ENCODE data around the gene AHCY. TPM values are rescaled to one million over a fixed set of nuclear protein-coding genes. Genes with fewer than 3 reads are reported as not detected.
A peak's percentile ranks its signal among the peaks of the same experiment; 100 is the strongest.
"Not testable (repeated sequence)": the region's sequence is repeated elsewhere in the genome, so short reads cannot be mapped to it uniquely, and the experiment has no call there.

AHCY gene
- total RNA-seq, 2 experiments from 2014 or later = 160 to 163 TPM

DNA sequence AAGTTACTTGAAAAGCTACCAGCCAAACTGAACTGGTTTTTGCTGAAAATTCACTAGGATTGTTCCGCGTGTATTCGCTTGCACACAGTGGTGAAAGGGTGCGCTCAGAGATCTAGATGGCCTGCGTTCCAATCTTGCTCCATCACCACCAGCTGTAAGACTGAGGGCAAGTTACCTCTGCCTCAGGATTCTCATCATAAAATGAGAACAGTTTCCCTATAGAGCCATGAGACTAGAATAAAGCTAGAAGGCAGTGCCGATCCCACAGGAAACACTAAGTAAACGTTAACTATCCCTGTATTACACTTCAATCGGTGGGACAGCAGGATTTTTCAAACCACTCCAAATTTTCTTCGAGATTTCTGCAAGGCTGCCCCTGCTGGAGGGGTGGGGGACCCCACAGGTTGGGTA, 838 bp downstream of the AHCY start:
- peaks cover 5% of the 10 kb centered on the region for H3K36me3 Mint-ChIP-seq
- no peaks in the 10 kb centered on the region for H3K27me3 Mint-ChIP-seq
- DNase-seq = no peak
- peak overlapping the region; percentile 89 for H3K4me3 Mint-ChIP-seq
- CTCF ChIA-PET = interaction anchor here (0.9 to 3.9 kb wide), 4 partner anchors 11 to 220 kb away, joined by 3 to 50 read pairs (median 7); partner anchors contain the start of gene DYNLRB1
- POLR2A ChIA-PET = interaction anchor here (1.0 to 3.3 kb wide), 5 partner anchors 10 to 256 kb away, joined by 3 to 21 read pairs (median 8); partner anchors contain the start of genes DYNLRB1, EIF2S2, ITCH and MAP1LC3A
- peak overlapping the region; percentile 84 for H3K27ac Mint-ChIP-seq
- intact Hi-C loops (cut with micrococcal nuclease) = loop anchor here (2.0 kb wide), 2 partner anchors 192 to 406 kb away; no protein-coding TSS in a partner anchor
- peaks cover 22% of the 10 kb centered on the region for H3K4me1 Mint-ChIP-seq (ENCODE audit: low read depth)
- no peaks in the 10 kb centered on the region for H3K9me3 Mint-ChIP-seq

DNA sequence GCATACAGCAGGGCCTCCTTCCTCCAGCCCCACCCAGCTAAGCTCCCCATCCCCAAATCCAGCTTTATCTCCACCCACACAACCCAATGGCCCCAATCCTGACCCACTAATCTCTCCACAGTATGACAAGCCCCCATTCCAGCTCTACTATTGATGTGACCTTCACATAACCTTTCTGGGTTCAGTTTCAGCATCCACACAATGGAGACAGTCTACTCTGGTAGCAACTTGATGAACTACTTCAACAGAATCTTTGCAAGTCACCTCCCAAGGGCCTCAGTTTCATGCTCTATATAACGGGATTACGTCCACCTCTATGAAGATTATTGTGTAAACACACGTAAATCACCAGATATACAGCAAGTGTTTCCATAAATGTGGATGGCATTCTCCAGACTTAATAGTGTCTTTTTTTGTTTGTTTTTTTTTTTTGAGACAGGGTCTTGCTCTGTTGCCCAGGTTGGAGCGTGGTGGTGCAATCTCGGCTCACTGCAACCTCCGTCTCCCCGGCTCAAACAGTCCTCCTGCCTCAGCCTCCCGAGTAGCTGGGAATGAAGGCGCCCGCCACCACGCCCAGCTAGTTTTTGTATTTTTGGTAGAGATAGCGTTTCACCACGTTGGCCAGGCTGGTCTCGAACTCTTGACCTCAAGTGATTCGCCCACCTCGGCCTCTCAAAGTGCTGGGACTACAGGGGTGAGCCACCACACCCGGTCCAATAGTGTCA, 1.4 kb downstream of the AHCY start:
- CTCF ChIA-PET = interaction anchor here (1.0 to 3.9 kb wide), 4 partner anchors 11 to 221 kb away, joined by 4 to 50 read pairs (median 7); partner anchors contain the start of gene DYNLRB1
- Mint-ChIP-seq H3K36me3 (peaks cover 5% of the 10 kb centered on the region), H3K4me1 (ENCODE audit: low read depth) (peaks cover 22% of the 10 kb centered on the region), H3K9me3 (no peaks in the 10 kb centered on the region), H3K4me3 (peak overlapping the region; percentile 89), H3K27me3 (no peaks in the 10 kb centered on the region), H3K27ac (peak overlapping the region; percentile 84)
- intact Hi-C loops (cut with micrococcal nuclease) = loop anchor here (2.0 kb wide), 2 partner anchors 191 to 407 kb away; no protein-coding TSS in a partner anchor
- DNase-seq = peak; percentile 27
- POLR2A ChIA-PET = interaction anchor here (1.3 to 3.3 kb wide), 3 partner anchors 11 to 214 kb away, joined by 5 to 21 read pairs (median 12); partner anchors contain the start of genes DYNLRB1 and EIF2S2

DNA sequence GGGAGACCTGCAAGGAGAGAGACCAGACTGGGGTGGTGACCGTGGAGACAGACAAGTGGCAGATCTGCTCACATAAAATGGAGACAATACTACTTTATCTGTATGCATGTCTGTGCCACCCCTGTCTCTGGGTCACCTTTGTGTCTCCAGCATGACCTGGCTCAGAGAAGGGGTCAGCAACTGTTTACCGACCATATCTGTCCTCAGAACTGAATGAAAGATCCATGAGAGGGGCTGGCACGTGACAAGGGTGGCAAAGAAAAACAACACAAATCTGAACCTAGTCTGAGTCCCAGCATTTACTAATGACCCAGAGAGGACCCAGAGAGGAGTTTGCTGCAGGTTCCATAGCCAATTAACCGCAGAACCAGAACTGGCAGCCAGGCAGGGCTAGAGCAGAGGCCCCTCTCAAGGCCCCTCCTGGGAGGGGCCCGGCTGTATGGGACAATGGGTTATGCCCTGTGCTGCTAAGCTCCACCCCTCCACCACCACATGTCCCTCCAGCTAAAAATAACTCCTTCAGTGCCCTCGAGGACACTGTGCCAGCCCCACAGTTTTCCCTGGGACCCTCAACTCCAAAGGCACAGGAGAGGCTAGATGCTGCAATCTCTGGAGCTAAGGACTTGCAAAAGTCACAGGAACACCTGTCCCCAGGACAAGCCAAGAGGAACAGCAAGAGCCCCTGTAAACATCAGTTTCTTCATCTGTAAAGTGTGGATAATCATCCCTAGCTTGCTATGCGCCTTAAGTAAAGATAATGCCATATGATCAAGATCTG, 2.2 kb downstream of the AHCY start:
- POLR2A ChIA-PET = interaction anchor here (3.3 kb wide), 1 partner anchor 215 kb away, joined by 21 read pairs; the partner anchor contains the start of gene DYNLRB1
- intact Hi-C loops (cut with micrococcal nuclease) = no loop called here
- H3K27ac Mint-ChIP-seq = no peak overlapping the region
- peaks cover 22% of the 10 kb centered on the region for H3K4me1 Mint-ChIP-seq (ENCODE audit: low read depth)
- H3K9me3 Mint-ChIP-seq = no peaks in the 10 kb centered on the region
- H3K4me3 Mint-ChIP-seq = peak overlapping the region; percentile 89
- DNase-seq = no peak
- no peaks in the 10 kb centered on the region for H3K27me3 Mint-ChIP-seq
- peaks cover 5% of the 10 kb centered on the region for H3K36me3 Mint-ChIP-seq
- CTCF ChIA-PET = interaction anchor here (0.6 to 3.9 kb wide), 3 partner anchors 12 to 257 kb away, joined by 3 to 50 read pairs (median 4); no protein-coding TSS in a partner anchor

DNA sequence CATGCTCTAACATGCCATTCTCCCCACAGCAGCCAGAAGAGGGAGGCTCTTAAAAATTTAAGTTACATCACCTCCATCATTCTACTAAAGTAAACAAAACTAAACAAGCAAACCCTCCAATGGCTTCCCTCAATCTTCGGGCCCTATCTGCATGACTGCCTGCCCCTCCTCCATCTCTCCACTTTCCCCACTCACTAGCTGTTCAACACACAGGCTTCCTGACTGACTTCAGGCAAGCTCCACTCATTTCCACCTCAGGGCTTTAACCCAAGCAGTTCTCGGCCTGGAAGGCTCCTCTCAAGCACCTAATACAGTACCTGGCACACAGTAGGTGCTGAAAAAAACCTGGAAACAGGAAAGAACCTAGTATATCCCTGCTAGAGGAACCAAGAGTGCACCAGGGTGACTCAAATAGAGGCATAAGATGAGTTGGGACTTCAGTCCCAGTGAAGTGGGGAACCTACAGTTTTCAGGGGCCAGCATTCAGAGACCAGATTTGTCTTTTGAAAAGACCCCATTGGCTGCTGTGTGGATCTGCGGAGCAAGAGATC, 2.8 kb downstream of the AHCY start:
- no peak for DNase-seq
- CTCF ChIA-PET = interaction anchor here (0.6 to 1.6 kb wide), 2 partner anchors 12 to 257 kb away, joined by 3 to 7 read pairs; no protein-coding TSS in a partner anchor
- H3K27ac Mint-ChIP-seq = no peak overlapping the region
- POLR2A ChIA-PET = no interaction called here
- H3K9me3 Mint-ChIP-seq = no peaks in the 10 kb centered on the region
- intact Hi-C loops (cut with micrococcal nuclease) = no loop called here
- H3K27me3 Mint-ChIP-seq = no peaks in the 10 kb centered on the region
- no peak overlapping the region for H3K4me3 Mint-ChIP-seq
- peaks cover 22% of the 10 kb centered on the region for H3K4me1 Mint-ChIP-seq (ENCODE audit: low read depth)
- H3K36me3 Mint-ChIP-seq = peaks cover 8% of the 10 kb centered on the region

DNA sequence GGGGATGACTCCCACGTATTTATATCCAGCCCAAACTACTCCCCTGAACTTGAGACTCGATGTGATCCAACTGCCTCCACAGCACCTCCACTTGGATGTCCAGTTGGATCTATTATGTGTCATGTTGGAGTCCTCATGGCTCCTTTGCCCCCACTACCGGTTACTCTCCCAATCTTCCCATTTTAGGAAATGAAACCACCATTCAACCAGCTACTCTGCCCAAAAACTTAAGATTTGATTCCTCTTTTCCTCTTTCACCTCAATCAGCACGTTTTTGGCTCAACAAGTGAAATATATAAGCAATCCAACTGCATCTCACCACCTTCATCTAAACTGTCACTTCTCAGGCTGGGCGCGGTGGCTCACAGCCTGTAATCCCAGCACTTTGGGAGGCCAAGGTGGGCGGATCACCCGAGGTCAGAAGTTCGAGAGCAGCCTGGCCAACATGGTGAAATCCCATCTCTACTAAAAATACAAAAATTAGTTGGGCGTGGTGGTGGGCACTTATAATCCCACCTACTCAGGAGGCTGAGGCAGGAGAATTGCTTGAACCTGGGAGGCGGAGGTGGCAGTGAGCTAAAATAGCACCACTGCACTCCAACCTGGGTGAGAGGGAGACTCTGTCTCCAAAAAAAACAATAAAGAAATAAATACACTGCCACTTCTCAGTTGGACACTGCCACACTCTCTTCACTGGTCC, 3.4 kb downstream of the AHCY start:
- no peak for DNase-seq
- peaks cover 22% of the 10 kb centered on the region for H3K4me1 Mint-ChIP-seq (ENCODE audit: low read depth)
- ChIA-PET POLR2A (no interaction called here), CTCF (interaction anchor here (0.9 to 1.6 kb wide), 3 partner anchors 13 to 326 kb away, joined by 5 to 7 read pairs (median 5); no protein-coding TSS in a partner anchor)
- intact Hi-C loops (cut with micrococcal nuclease) = no loop called here
- no peaks in the 10 kb centered on the region for H3K9me3 Mint-ChIP-seq
- H3K4me3 Mint-ChIP-seq = no peak overlapping the region
- peaks cover 8% of the 10 kb centered on the region for H3K36me3 Mint-ChIP-seq
- no peak overlapping the region for H3K27ac Mint-ChIP-seq
- H3K27me3 Mint-ChIP-seq = no peaks in the 10 kb centered on the region

DNA sequence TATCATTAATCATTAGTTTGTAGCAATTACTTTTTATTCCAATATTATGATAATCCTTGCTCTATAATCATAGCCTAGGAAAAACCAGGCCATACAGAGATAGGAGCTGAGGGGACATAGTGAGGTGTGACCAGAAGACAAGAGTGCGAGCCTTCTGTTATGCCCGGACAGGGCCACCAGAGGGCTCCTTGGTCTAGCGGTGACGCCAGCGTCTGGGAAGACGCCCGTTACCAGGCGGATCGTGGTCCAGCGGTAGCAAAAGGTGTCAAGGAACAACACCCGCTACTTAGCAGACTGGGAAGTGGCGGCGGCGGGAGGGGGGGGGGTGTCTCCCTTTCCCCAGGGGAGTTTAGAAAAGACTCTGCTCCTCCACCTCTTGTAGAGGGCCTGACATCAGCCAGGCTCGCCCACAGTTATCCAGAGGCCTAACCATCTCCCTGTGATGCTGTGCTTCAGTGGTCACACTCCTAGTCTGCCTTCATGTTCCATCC, 4.8 kb downstream of the AHCY start:
- H3K9me3 Mint-ChIP-seq; H3K4me3 Mint-ChIP-seq; H3K27me3 Mint-ChIP-seq; intact Hi-C loops (cut with micrococcal nuclease); DNase-seq; POLR2A ChIA-PET; H3K27ac Mint-ChIP-seq: not testable (repeated sequence)
- Mint-ChIP-seq H3K4me1 (ENCODE audit: low read depth) (peaks cover 15% of the 10 kb centered on the region), H3K36me3 (peaks cover 16% of the 10 kb centered on the region)
- CTCF ChIA-PET = interaction anchor here (1.2 kb wide), 1 partner anchor 328 kb away, joined by 5 read pairs; no protein-coding TSS in a partner anchor

DNA sequence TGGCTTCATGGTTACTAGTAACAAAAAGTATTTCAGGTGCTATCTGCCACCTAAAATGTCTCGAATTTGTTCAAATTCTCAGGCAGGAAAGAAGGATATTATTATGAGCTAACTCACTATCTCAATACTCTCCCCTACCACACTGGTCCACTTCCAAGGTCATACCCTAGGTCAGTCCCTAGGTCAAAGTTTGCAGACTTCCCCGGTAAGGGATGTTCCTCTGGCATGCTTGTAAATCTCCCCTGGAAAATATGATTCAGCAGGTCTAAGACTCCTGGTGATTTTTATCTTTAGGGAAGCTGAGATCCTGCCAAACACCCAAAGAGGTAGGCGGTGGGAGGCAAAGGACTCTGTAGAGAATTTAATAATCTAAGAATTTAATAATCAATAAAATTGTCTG, 6.7 kb downstream of the AHCY start:
- ChIA-PET POLR2A (no interaction called here), CTCF (interaction anchor here (0.6 to 1.7 kb wide), 4 partner anchors 12 to 411 kb away, joined by 3 to 5 read pairs (median 4); no protein-coding TSS in a partner anchor)

DNA sequence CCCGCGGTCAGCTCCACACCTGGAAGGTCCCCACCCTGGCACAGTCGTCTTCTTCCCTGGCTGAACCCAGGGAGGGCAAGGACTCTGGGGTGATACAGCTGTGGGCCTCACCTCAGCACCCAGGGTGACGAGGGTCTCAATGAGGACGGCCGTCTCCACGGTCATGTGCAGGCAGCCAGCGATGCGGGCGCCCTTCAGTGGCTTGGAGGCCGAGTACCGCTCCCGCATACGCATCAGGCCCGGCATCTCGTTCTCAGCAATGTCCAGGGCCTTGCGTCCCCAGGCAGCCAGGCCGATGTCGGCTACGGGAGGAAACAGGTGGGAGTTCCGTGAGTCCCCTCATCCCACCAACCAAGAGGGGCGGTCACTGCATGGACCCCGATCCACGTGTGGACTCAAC, 7.9 kb downstream of the AHCY start:
- POLR2A ChIA-PET = no interaction called here

More for the DNA sequence above, 6.7 kb downstream of the AHCY start:
- no peaks in the 10 kb centered on the region for H3K9me3 Mint-ChIP-seq
- no peak overlapping the region for H3K4me3 Mint-ChIP-seq
- H3K36me3 Mint-ChIP-seq = peaks cover 24% of the 10 kb centered on the region
- H3K27ac Mint-ChIP-seq = no peak overlapping the region
- H3K4me1 Mint-ChIP-seq (ENCODE audit: low read depth) = peaks cover 4% of the 10 kb centered on the region
- H3K27me3 Mint-ChIP-seq = no peaks in the 10 kb centered on the region
- DNase-seq = no peak
- intact Hi-C loops (cut with micrococcal nuclease) = no loop called here

DNA sequence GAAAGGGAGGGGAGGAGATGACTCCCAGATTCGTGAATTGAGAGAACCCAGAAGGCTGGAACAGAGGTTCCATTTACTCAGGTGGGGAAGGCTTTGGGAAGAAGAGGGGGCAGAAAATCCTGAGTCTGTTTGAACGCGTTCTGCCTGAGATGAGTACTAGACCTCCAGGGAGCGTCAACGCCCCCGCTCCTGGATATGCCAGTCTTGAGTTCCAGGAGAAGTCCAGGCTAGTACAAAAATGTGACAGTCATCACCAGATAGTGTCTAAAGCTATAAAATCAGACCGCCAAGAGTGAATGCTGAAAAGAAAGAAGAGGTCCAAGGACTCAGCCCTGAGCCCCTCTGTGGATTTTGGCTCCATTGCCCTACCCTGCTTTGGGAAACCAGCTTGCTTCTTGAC, 8.6 kb downstream of the AHCY start:
- no peak overlapping the region for H3K27ac Mint-ChIP-seq
- intact Hi-C loops (cut with micrococcal nuclease) = no loop called here
- DNase-seq = no peak
- no peaks in the 10 kb centered on the region for H3K4me1 Mint-ChIP-seq (ENCODE audit: low read depth)
- H3K4me3 Mint-ChIP-seq = no peak overlapping the region
- CTCF ChIA-PET = no interaction called here
- no peaks in the 10 kb centered on the region for H3K9me3 Mint-ChIP-seq
- POLR2A ChIA-PET = no interaction called here
- peaks cover 40% of the 10 kb centered on the region for H3K36me3 Mint-ChIP-seq
- no peaks in the 10 kb centered on the region for H3K27me3 Mint-ChIP-seq

More for the DNA sequence above, 7.9 kb downstream of the AHCY start:
- Mint-ChIP-seq H3K9me3 (no peaks in the 10 kb centered on the region), H3K4me1 (ENCODE audit: low read depth) (no peaks in the 10 kb centered on the region), H3K36me3 (peaks cover 33% of the 10 kb centered on the region), H3K27me3 (no peaks in the 10 kb centered on the region), H3K4me3 (no peak overlapping the region), H3K27ac (no peak overlapping the region)
- intact Hi-C loops (cut with micrococcal nuclease) = no loop called here
- CTCF ChIA-PET = interaction anchor here (1.7 kb wide), 1 partner anchor 17 kb away, joined by 5 read pairs; no protein-coding TSS in a partner anchor
- no peak for DNase-seq

DNA sequence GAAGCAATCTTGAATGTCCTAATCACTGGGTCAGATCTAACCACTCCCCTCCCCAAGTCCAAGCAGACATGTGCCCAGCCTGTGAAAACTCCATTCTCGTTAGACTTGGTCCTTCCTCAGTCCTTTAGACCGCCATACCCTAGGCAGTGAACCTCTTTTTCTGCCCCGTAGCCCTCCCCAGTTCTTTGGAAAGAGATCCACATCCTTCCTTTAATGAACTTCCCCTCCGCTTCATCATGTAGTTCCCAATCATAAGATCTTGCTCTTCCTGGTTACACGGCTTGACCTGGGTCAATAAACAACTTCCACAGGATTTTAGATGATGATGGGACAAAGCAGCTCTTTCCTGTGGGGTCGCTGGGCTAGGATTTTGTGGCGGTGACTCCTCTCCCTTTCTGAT, 9.6 kb downstream of the AHCY start:
- Mint-ChIP-seq H3K27ac (no peak overlapping the region), H3K4me1 (ENCODE audit: low read depth) (no peaks in the 10 kb centered on the region), H3K36me3 (peaks cover 40% of the 10 kb centered on the region), H3K4me3 (no peak overlapping the region), H3K27me3 (no peaks in the 10 kb centered on the region), H3K9me3 (no peaks in the 10 kb centered on the region)
- ChIA-PET POLR2A (no interaction called here), CTCF (no interaction called here)
- intact Hi-C loops (cut with micrococcal nuclease) = no loop called here
- DNase-seq = no peak

DNA sequence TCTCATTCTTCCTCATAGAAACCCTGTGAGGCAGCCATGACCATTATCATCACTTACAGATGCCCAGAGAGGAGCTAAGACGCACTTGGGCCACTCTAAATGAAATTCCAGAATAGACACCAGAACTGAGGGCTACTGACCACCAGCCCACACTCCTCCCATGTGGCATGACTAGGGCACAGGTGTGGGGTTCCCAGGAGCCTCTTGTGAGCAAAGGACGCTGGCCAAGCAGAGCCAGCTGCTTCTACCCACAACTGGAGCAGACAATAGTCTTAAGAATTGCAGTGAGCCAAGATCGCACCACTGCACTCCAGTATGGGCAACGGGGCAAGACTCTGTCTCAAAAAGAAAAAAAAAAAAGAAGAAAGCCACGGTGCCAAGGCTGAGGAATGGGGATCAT, 10.0 kb downstream of the AHCY start:
- Mint-ChIP-seq H3K4me3 (no peak overlapping the region), H3K36me3 (peaks cover 42% of the 10 kb centered on the region), H3K9me3 (no peaks in the 10 kb centered on the region), H3K27ac (no peak overlapping the region), H3K4me1 (ENCODE audit: low read depth) (no peaks in the 10 kb centered on the region), H3K27me3 (no peaks in the 10 kb centered on the region)
- POLR2A ChIA-PET = no interaction called here
- intact Hi-C loops (cut with micrococcal nuclease) = no loop called here
- DNase-seq = no peak
- CTCF ChIA-PET = no interaction called here
